Forelimb muscle (tissue), 1 donor: ENCODE data around the gene LDB2. TPM values are rescaled to one million over a fixed set of nuclear protein-coding genes. Genes with fewer than 3 reads are reported as not detected.

ENCODE experiments used
- DNase-seq: peaks from one replicate; pipeline ENCODE4 v3.0.0-alpha.2; 2013; ENCODE audit warnings: low read depth
- polyA plus RNA-seq: library from polyadenylated mRNA; unstranded; fragments of 120-200 nt; gene quantifications from one replicate; pipeline ENCODE4 v1.2.1, GENCODE V29; 2013; ENCODE audit not compliant: insufficient read length

The LDB2 gene
- polyA plus RNA-seq, 1 donor, result 36.6 TPM

DNA sequence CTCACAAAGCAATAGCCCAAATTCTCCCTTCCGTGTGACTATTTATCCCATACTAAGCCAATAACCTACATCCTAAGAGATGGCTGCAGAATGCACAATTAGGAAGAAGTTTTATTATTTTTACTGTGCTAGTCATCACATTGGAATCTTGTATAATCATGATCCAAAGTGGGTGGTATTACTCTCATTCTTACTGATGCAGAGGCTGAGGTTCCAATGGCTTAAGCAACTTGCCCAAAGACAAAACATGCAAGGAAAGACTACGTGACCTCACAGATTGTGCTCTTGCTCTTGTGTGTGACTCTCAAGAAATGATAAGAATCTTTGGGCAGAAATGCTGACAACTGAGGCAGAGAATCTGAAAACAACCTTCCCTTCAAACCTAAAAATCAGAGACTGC is 212.2 kb downstream of the LDB2 start:
- DNase-seq, result no peak

DNA sequence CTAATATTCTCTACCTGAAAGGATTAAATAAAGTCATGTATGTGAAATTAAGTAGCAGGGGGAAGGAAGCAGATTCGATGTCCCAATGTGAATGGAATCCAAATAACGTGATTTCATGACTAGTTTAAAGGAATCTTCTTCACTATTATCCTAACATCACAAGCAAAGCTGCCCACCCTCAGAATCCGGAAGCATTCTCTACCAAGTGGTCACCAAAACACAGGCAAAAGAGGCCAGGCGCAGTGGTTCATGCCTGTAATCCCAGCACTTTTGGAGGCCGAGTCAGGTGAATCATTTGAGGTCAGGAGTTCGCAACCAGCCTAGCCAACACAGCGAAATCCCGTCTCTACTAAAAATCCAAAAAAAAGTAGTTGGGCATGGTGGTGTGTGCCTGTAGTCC is 212.9 kb downstream of the LDB2 start:
- DNase-seq, result no peak

DNA sequence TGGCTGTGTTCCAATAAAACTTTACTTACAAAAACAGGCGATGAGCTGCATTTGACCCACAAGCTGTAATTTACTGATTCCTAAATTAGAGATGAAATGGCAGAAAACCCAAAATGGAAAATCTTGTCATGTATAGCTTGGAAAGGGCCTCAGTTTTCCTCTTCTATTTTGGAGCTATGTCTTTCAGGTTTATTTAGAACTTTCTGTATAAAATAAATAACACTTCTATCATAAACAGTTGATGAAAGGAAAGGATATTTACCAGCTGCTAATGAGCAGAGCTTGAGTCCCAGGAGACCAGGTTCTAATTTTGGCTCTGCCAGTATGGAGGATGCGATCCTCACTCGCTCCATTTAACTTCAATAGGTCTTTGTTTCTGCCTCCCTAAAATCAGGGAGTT is 213.5 kb downstream of the LDB2 start:
- no peak for DNase-seq

DNA sequence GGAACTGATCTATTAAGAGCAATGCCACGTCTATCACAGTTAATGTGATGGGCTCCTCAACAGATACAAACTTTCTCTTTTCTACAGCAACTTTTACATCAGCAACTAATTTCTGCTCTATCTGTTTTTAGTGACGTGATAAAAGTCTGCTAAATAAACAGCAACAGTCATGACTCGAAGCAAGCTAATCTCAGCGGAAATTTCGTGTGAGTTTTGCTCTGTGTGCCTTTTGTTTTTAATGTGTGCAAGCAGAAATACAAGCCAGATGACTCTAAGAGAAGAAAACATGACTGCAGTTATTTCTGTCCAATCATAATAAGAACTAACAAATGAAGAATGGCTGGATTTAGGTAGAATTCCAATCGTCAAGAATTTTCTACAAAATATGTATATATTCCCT is 214.3 kb downstream of the LDB2 start:
- DNase-seq, result no peak

DNA sequence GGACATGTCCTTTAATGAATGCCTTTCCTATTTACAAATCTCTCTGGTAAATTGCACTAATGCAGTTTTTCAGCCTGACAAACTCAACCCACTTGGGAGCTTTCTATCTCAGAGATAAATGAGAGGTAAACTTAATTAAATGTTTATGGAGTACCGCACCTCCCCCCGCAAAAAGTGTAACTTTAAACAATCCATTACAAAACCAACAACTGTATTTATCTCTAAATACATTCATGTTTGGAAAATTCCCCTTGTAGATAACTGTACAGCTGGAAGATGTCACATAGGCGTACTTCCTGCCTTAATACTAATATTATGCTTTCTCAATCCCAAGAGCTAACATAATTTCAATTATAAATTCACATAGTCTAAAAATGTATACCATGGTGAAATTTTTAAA is 215.5 kb downstream of the LDB2 start:
- DNase-seq, result no peak

DNA sequence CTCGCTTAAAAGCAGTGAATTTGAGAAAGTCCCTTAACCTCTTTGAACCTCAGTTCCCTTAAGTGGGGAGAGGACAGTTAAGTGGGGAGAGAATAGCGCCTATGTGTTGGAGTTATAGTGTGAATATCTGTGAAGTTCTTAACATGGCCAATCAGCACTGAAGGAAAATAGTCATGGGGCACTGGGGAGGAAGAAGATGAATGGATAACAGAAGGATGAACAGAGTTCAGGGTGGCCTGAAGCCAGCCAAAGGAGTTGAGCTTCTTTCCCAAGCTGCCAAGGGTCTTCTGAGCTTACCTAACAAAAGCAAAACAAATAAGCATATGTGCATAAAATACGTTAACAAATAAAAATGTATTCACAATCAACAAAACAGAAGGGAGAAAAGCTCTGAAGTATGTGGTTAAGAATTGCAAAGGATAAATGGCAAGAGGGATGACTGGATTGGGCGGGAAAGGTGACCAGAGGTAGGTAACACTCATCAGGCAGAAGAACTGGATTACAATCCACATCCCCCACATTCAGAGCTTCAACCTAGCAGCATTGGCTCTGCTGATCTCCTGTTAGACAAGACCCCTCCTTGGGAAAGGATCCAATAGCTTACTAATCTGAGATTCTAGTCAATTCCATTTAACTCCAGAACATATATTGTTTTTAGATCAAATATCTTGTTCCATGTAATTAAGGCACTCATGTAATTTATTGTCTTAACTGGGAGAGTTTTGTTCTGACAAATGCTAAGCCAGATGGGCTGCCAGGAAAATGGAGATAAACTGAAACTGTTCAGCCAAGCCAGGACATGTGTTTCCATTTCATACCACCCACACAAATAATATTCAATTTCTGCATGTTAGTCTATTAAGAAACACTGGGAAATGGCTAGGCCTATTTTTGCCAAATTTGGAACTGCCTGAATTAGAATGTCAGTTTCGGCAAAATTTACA is 221.2 kb downstream of the LDB2 start:
- DNase-seq, result no peak

DNA sequence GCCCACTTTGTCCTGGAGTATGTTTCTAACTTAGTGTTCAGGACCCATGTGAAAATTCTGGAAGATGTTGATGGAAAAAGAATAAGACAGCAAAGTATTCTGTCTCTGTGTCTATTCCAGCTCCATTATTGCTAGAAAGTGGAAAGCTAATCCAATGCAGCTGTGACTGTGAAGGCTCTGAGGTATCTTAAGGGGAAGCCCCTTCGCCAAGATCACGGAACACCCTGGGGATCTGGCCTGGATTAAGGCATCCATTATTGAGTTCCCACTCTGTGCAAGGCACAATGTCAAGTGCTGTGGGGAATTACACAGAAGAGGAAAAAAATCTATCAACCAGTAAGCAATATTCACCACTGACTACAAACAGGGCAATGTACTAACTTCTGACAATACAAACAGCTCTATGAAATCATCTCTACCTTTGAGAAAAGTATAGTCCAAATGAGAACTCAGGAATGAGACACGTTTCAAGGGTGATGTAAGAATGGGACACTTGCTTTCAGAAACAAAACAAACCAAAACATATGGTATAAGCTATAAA is 222.1 kb downstream of the LDB2 start:
- DNase-seq, result peak; percentile 94

DNA sequence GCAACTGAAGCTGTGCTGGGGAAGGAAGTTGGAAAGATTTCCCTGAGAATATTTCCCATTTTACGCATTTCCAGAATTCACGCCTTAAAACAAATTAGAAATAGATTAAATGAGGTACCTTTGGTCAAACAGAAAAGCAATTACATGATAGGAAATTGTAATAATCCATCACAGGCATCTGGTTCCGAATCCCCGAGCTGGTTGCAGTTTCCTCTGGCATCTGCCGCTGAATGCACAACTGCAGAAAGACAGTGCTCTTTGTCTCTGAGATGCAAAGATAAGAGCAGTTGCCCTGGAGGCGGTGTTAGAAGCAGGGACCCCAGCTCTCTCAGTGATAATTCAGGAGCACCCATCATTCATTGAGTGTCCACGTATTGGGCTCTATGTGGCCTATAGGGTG is 224.4 kb downstream of the LDB2 start:
- no peak for DNase-seq

DNA sequence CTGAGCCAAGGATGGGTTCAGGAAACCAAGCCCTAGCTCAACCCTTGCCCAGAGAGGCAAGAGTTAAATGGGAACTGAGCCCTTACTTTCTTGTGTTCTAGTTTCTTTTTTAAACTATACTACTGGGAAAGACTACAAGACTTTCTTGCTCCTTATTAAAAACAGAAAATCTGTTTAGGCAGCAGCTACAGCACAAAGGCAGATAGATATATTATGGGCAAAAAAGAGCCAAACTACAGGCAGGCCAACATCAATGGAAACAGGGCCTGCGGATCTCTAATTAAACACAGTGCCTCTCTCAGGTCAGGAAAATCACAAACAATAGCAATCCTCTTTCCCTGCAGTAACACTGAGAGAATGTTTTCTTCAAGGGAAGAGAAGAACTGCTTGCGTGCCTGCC is 226.0 kb downstream of the LDB2 start:
- no peak for DNase-seq

DNA sequence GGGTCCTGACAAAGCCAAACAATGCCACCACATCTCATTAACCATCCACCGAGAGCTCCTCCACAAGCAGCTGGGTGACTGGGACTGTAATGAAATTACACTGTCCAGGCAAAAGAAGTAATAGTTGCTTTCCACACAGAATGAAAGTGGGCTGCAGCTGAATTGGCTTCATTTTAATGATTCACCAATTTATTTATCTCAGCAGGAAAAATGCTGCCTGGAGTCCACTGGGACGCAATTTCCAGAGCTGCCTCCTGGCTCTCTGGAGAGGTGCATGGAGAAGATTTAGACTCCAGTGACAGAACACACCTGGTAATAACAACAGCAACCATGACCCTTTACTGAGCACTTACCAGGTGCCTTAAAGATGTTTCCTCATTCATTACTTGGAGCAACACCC is 226.7 kb downstream of the LDB2 start:
- no peak for DNase-seq

DNA sequence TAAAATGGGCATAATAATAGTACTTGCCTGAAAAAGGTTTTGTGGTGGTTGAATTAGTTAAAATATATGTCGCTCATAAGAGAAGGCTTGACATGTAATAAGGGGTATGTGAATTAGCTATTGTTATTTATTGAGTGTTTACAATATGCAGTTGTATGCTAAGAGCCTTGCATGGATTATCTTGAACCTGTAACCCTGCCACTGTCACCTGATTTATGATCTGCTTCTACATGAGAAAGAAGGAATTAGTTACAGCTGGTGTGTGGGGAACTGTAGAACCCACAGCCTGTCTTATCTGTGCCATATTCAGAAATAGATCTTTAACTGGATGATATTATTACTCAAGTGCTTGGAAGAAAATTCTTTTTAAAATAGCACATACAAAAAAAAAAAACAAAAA is 227.7 kb downstream of the LDB2 start:
- DNase-seq, result no peak

DNA sequence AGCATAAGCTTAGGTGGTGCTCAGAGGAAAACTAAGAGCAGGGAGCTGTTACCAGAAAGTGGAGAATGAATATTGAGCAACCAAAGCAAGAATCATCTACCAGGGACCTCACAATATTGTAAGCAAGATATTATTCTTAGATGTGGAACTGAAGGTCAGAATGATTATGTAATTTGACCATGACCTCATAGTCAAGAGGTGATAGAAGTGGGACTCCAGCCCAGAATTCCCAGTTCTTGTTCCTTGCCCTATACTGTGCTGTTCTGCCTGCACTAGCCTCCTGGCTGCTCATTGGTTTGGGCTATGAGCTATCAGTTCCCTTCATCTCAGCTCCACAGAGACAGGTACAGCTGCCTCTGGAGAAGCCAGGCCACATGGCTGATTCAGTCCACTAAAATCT is 229.4 kb downstream of the LDB2 start:
- no peak for DNase-seq

DNA sequence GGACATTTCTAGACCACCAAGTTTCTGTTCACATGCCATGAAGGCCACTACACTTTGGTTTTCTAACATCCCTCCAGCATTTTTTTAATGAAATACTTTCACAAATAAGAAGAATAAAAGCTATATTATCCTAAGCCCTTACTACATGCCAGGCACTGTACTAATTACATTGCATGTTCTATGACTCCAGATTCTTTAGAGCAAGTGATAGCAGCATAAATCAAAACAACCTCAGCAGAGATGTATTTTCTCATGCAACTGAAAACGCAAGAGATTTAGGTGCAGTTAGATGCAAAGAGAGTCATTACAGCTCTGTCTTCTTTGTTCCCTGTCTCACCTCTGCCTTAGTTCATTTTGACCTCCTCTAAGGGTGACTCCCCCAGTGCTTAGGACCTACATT is 230.0 kb downstream of the LDB2 start:
- DNase-seq, result no peak

DNA sequence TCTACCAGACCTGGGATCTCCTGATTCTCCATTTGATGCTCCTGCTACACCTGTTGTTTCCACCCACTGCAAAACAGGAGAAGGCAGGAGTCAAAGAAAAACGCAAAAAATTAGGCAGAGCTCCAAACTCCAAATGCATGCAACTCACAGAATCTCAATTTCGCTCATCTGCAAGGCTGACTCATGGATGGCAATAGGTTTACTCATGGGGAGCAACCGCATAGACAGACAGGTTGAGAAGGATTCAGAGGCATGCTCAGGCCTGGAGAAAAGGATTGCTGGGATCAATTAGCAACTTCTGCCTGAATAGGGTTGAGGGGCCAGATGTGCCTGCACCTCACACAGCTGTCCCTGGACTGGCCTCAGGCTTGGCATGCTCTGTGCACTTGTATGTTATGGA is 231.0 kb downstream of the LDB2 start:
- DNase-seq, result no peak

DNA sequence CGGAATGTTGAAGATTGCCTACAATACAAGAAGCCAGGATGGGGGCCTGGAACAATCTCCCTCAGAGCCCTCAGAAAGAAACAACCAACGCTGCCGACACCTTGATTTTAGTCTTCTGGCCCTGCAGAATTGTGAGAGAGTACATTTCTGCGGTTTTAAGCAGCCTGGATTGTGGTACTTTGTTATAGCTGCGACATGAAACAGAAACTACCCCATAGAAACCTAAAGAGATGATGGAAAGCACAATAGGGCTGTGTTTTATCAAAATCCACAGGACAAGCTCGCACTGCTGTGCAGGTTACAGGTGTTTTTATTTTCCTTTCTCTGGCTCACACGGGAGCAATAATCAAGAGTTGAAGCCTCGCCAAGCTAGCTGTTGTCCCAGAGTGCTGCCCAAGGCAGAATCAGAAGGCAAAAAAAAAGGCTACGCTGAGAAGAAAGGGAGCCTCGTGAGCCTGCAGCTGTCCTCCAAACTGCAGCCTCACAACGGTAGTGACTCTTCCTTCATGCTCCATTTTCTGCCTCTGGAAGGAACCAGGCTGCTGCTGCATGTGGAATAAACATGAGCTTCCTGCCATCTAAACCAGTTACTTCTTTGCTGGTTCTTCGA is 232.4 kb downstream of the LDB2 start:
- DNase-seq, result no peak

DNA sequence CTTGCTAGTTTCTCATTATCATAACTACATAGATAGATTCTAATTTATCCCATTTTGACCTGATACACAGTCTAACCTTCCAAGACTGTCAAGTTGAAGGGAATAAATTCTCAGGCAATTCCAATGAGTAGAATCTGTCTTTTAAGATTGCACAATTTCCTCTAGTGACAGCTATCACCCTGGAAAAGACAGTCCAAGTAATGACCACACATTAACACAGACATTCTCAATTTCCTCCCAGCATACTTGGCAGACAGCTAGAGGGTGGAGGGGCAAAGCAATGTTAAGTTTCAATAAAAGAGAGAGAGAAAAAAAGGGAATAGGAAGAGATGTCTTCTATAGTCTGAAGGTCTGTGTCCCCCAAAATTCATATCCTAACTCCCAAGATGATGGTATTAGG is 234.7 kb downstream of the LDB2 start:
- no peak for DNase-seq

DNA sequence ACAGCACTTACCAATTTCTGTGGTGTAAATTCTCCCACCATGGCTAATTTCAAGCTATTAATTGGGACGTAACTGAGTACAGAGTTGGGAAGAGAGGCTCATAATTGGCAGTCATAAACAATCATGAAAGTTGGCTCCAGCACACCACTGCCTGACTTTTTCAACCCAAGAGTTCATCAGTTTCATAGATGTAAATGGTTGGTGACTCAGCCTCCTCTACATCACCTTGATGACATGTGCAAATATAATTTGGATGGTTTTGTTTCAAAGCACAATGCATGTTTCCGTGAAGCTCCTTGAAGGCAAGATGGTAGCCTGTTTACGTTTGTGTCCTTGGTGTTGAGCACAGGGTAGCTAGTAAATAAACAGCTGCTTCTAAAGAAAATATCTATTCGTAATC is 235.1 kb downstream of the LDB2 start:
- DNase-seq, result no peak

DNA sequence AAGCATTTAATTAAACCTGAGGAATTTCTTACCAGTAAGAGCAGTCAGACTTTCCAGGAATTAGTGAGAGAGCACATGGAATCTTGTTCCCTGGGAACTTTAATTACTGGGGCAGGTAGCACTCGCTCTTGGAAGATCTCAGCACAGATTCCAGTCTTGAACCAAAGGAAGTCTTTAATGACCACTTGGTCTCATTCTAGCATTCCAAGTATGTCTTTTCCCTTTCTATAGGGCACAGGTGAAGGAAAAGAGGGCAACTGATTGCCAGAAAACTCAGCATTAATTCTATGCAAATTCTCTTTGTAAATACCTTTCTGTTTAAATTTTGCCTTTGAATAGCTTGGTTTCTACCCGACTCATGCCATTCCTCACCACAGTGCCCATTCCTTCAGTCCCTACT is 236.6 kb downstream of the LDB2 start:
- DNase-seq, result no peak

DNA sequence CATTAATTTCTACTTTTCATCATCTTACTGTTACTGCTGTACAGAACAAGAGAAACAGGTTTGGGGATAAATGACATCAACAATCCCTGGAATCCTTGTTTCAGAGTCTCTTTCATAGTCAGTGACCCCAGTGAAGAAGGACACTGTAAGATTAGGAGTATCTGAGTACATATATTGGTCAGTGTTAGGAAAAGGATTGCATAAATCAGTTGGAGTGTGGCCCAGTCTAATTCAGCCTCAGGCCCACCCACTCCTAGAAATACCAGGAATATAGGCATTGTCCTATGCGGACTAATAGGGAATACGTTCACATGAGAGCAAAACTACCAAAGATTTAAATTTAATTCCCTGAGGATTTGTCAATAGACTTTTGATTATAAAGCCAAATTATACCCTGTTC is 237.8 kb downstream of the LDB2 start:
- DNase-seq, result no peak

DNA sequence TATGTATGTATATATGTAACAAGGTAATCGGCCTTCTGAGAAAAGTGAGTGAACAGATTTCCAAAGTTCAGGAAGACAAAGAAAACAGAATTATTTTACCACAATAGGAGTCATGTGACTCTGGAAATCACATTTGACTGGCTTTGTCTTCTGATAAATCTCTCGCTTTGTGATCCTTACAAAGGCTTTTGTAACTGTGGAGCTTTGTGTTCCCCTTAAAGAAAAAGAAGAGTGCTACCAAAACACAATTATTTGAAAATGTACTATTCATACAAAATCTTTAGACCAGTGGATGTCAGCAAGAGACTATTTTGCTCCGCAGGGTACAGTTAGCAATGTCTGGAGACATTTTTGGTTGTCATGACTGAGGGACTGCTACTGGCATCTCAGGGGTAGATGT is 238.8 kb downstream of the LDB2 start:
- DNase-seq, result no peak

DNA sequence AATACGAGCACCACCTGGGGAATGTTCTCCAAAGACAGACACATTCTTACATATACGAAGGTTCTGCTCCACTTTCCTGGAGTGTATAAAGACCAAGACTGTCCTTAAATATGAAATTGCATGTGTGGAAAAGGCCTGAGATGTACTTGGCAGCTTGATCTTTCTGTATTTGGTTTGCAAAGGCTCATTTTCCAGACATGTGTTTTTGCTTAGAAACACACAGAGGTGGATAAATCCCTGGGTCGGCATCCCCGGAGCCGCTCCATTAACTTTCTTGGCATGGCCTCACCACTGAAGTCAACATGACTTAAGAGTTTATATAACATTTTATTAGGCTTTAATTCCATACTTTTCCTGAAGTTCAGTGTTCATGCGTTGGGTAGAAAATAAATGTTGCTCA is 239.4 kb downstream of the LDB2 start:
- peak; percentile 80 for DNase-seq

DNA sequence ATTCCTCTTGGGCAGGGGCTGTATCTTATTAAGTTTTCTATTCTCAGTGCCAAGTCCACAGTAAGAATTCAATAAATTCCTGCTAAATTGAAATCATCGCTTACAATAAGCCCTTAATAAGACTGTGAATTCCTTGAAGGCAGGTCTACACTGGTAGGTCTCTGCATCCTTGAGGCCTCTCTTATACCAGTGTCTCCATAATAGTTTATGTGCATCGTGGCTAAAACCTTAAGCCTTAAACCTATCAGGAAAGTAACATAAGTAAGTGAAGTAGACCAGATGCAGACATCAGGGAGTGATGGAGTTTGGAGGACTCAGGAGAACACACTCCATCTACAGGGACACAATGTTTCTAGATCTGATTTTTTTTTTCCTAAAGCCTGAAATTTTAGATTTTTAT is 240.3 kb downstream of the LDB2 start:
- no peak for DNase-seq

DNA sequence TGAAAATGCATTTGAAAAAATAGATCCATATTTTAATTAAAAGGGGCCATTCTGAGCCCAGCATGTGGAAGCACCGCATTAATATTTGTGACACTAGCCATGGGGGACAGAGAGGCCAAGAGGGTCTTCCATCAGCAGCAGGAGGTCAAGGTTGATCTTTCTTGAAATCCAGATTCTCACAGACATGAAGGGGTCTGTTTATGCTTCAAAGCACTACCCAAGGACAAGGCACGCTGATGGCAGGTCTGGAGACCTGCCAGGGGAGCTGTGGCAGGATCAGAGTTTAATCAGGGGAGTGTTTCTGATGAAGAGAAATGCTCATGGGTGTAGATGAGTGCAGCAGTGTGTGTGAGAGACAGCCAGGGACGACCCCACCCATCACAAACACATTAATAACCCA is 243.3 kb downstream of the LDB2 start:
- DNase-seq, result no peak
